ENCODE data around the gene RBM15B. TPM values are rescaled to one million over a fixed set of nuclear protein-coding genes. Genes with fewer than 3 reads are reported as not detected.

The RBM15B gene
- total RNA-seq, 3 donors from 2014 or later, result 24.6 to 32.5 (median 28.7) TPM

DNA sequence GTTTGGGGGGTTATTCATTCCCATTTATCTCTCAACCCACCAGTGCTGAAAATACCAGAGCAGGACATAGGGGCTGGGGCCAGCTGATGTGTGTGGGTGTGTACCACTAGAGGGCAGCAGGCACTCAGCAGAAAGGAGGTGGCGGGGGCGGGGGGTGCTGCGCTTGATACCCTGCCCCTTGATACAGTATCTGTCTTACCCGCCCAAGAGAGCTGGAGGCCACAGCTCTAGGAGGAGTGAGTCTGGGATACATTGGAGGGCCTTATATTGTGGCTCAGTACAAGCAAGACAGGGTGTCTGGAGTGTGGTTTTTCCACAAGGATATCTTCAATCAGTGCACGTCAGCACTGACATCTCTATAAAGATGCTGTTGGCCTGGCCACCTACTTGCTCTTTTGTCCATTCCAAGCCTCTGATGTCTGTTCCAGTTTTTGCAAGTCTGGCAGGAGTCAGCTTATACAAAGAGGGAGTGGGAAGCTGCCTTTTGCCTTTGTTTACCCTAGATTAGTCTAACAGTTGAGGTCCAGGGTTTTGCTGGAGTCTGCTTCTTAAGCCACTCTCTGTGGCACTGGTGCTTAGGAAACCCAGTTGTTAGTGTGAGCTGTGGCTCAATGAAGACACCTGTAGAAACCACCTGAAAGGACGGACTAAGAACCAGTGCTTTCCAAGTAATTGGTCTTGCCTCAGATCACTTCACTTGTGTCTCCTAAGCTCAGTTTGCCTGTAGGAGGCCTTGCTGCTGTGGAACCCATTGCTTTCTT is 1.5 kb upstream of the RBM15B start:
- TF ChIP-seq POLR2AphosphoS5 (IDR thresholded peaks at IDR 0.05) (no peak), POLR2A (IDR thresholded peaks at IDR 0.05) (no peak)
- TF ChIP-seq, protein P1, sequence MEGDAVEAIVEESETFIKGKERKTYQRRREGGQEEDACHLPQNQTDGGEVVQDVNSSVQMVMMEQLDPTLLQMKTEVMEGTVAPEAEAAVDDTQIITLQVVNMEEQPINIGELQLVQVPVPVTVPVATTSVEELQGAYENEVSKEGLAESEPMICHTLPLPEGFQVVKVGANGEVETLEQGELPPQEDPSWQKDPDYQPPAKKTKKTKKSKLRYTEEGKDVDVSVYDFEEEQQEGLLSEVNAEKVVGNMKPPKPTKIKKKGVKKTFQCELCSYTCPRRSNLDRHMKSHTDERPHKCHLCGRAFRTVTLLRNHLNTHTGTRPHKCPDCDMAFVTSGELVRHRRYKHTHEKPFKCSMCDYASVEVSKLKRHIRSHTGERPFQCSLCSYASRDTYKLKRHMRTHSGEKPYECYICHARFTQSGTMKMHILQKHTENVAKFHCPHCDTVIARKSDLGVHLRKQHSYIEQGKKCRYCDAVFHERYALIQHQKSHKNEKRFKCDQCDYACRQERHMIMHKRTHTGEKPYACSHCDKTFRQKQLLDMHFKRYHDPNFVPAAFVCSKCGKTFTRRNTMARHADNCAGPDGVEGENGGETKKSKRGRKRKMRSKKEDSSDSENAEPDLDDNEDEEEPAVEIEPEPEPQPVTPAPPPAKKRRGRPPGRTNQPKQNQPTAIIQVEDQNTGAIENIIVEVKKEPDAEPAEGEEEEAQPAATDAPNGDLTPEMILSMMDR (IDR thresholded peaks at IDR 0.05), result peak in 2 of 3 donors; percentile 48
- intact Hi-C loops (cut with DNase I; ENCODE audit: low total_unique reads), result loop anchor here (5.0 to 10.0 kb wide), 2 partner anchors 777 to 815 kb away; partner anchors contain the start of gene CISH
- no peaks in the 10 kb centered on the region for H3K36me3 ChIP-seq
- no peak for DNase-seq (ENCODE audit: low spot score in 2 of 2)
- peaks cover 4 to 39% of the 10 kb centered on the region in 2 donors for H3K4me1 ChIP-seq
- no peak overlapping the region for H3K27ac ChIP-seq
- H3K9me3 ChIP-seq, result no peaks in the 10 kb centered on the region
- H3K4me3 ChIP-seq, result no peak overlapping the region
- no peaks in the 10 kb centered on the region for H3K27me3 ChIP-seq

- Histone ChIP-seq H3K36me3 (no peaks in the 10 kb centered on the region), H3K4me3 (peak overlapping the region; percentile 65 to 77 (median 76)), H3K27ac (peak overlapping the region; percentile 88 to 89), H3K27me3 (no peaks in the 10 kb centered on the region), H3K4me1 (peaks cover 4 to 39% of the 10 kb centered on the region in 2 donors), H3K9me3 (no peaks in the 10 kb centered on the region)
- DNase-seq (ENCODE audit: low spot score in 2 of 2), result no peak
- intact Hi-C loops (cut with DNase I; ENCODE audit: low total_unique reads), result loop anchor here (10.0 kb wide), 1 partner anchor 816 kb away; no protein-coding TSS in a partner anchor
- TF ChIP-seq, protein P1 (IDR thresholded peaks at IDR 0.05), result peak in 2 of 3 donors; percentile 81 to 83
- TF ChIP-seq POLR2AphosphoS5 (IDR thresholded peaks at IDR 0.05), result no peak
- no peak for TF ChIP-seq POLR2A (IDR thresholded peaks at IDR 0.05)
These were observed 625 bp upstream of the RBM15B start for GRCh38 chr3:51390246-51391074.

- Histone ChIP-seq H3K4me1 (peaks cover 7 to 35% of the 10 kb centered on the region in 2 donors), H3K9me3 (no peaks in the 10 kb centered on the region), H3K27ac (peak overlapping the region; percentile 88 to 89), H3K36me3 (no peaks in the 10 kb centered on the region), H3K27me3 (no peaks in the 10 kb centered on the region), H3K4me3 (peak overlapping the region; percentile 65 to 77 (median 76))
- TF ChIP-seq POLR2AphosphoS5 (IDR thresholded peaks at IDR 0.05) (no peak), POLR2A (IDR thresholded peaks at IDR 0.05) (no peak)
- TF ChIP-seq, protein P1 (IDR thresholded peaks at IDR 0.05), result no peak
- intact Hi-C loops (cut with DNase I; ENCODE audit: low total_unique reads), result loop anchor here (2.0 to 10.0 kb wide), 2 partner anchors 291 to 817 kb away; no protein-coding TSS in a partner anchor
- DNase-seq (ENCODE audit: low spot score in 2 of 2), result no peak
These were observed 675 bp downstream of the RBM15B start for GRCh38 chr3:51391566-51392354.

DNA sequence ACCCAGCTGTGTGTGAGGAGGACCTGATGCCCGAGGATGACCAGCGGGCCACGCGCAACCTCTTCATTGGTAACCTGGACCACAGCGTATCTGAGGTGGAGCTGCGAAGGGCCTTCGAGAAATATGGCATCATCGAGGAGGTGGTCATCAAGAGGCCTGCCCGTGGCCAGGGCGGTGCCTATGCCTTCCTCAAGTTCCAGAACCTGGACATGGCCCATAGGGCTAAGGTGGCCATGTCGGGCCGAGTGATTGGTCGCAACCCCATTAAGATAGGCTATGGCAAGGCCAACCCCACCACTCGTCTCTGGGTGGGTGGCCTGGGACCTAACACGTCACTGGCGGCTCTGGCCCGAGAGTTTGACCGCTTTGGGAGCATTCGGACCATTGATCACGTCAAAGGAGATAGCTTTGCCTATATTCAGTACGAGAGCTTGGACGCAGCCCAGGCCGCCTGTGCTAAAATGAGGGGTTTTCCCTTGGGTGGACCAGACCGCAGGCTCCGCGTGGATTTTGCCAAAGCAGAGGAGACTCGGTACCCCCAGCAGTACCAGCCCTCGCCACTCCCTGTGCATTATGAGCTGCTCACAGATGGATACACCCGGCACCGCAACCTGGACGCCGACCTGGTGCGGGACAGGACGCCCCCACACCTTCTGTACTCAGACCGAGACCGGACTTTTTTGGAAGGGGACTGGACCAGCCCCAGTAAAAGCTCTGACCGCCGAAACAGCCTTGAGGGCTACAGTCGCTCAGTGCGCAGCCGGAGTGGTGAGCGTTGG is 1.5 kb downstream of the RBM15B start:
- Histone ChIP-seq H3K4me1 (peaks cover 7 to 32% of the 10 kb centered on the region in 2 donors), H3K36me3 (no peaks in the 10 kb centered on the region), H3K27me3 (no peaks in the 10 kb centered on the region), H3K9me3 (no peaks in the 10 kb centered on the region), H3K4me3 (peak overlapping the region; percentile 65 to 77 (median 76)), H3K27ac (peak overlapping the region; percentile 88 to 89)
- intact Hi-C loops (cut with DNase I; ENCODE audit: low total_unique reads), result loop anchor here (2.0 to 10.0 kb wide), 2 partner anchors 290 to 818 kb away; no protein-coding TSS in a partner anchor
- no peak for DNase-seq (ENCODE audit: low spot score in 2 of 2)
- no peak for TF ChIP-seq POLR2A (IDR thresholded peaks at IDR 0.05)
